Progenitor cell of endocrine pancreas (in vitro differentiated cells): ENCODE results near the gene MANSC1. TPM values are rescaled to one million over a fixed set of nuclear protein-coding genes. Genes with fewer than 3 reads are reported as not detected.

Source experiments
- DNase-seq: peaks from one replicate; pipeline ENCODE4 v3.0.0; 2021; ENCODE audit warnings: low spot score; ENCODE audit not compliant: unreplicated experiment
- H3K27ac Mint-ChIP-seq: 2 replicates; pipeline ENCODE4 v1.8.0; 2021; ENCODE audit warnings: mild to moderate bottlenecking, moderate library complexity, mixed read lengths
- H3K27me3 Mint-ChIP-seq: 2 replicates; pipeline ENCODE4 v1.8.0; 2021; ENCODE audit warnings: mixed read lengths
- H3K36me3 Mint-ChIP-seq: 2 replicates; pipeline ENCODE4 v1.8.0; 2022; ENCODE audit warnings: mixed read lengths; ENCODE audit not compliant: insufficient read depth
- H3K4me1 Mint-ChIP-seq: 2 replicates; pipeline ENCODE4 v1.8.0; 2021; ENCODE audit warnings: low read depth, mixed read lengths
- H3K4me3 Mint-ChIP-seq: 2 replicates; pipeline ENCODE4 v1.8.0; 2021; ENCODE audit warnings: low read depth, mild to moderate bottlenecking, moderate library complexity, mixed read lengths
- H3K9me3 Mint-ChIP-seq: 2 replicates; pipeline ENCODE4 v1.8.0; 2021; ENCODE audit warnings: low read depth, mixed read lengths
- total RNA-seq: library from RNA; stranded (reverse); gene quantifications from 2 replicates; pipeline ENCODE4 v1.2.1, GENCODE V29; 2021
- TF ChIP-seq, protein P1 (sequence below): fragments of 200-600 bp; sonication (generic); IDR thresholded peaks from one replicate; pipeline ENCODE4 v1.5.0; 2021; ENCODE audit warnings: antibody characterized with exemption, mild to moderate bottlenecking; ENCODE audit not compliant: unreplicated experiment

MANSC1 gene
- total RNA-seq, 1 donor from 2014 or later, result 30.7 TPM

DNA sequence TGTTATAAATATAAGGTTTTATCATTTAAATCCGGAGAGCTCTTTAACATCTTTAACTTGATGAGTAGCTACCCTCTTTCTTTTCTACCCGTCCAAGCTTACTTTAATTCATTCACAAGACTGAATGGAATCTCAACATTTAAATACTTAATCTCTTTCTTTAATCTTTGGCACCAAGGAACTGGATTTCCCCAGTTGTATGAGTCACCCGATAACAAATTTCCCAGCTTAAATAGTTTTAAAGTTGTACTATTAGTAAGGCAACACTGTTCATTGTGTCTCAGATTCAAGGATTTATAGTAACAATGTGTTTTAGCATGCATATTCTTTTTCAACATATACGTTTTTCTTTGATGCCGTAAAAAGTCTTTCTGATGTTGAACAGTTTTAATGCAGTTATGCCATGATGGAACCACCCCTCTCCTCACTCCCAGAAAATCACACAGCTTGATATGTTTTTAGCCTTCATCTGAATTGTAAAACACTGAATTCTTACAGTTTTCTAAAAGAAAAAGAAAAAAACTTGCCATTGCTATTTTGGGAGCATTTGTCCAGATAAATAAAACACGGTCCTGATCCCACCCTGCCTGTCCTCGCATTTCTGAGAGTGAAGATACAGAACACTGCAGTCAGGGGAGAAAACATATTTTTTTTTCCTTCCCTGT, 67.1 kb downstream of the MANSC1 start:
- Mint-ChIP-seq H3K4me3 (no peak overlapping the region), H3K27ac (no peak overlapping the region), H3K9me3 (peaks cover 1% of the 10 kb centered on the region), H3K36me3 (peaks cover under 1% of the 10 kb centered on the region), H3K4me1 (no peaks in the 10 kb centered on the region), H3K27me3 (peaks cover 7% of the 10 kb centered on the region)
- DNase-seq, result no peak
- TF ChIP-seq, protein P1, sequence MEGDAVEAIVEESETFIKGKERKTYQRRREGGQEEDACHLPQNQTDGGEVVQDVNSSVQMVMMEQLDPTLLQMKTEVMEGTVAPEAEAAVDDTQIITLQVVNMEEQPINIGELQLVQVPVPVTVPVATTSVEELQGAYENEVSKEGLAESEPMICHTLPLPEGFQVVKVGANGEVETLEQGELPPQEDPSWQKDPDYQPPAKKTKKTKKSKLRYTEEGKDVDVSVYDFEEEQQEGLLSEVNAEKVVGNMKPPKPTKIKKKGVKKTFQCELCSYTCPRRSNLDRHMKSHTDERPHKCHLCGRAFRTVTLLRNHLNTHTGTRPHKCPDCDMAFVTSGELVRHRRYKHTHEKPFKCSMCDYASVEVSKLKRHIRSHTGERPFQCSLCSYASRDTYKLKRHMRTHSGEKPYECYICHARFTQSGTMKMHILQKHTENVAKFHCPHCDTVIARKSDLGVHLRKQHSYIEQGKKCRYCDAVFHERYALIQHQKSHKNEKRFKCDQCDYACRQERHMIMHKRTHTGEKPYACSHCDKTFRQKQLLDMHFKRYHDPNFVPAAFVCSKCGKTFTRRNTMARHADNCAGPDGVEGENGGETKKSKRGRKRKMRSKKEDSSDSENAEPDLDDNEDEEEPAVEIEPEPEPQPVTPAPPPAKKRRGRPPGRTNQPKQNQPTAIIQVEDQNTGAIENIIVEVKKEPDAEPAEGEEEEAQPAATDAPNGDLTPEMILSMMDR, result no peak

GRCh38 chr12:12282202-12282601, 67.8 kb downstream of the MANSC1 start:
- TF ChIP-seq, protein P1, result no peak
- H3K27me3 Mint-ChIP-seq, result peaks cover 7% of the 10 kb centered on the region
- peaks cover 8% of the 10 kb centered on the region for H3K9me3 Mint-ChIP-seq
- no peak for DNase-seq
- H3K27ac Mint-ChIP-seq, result no peak overlapping the region
- peaks cover 1% of the 10 kb centered on the region for H3K36me3 Mint-ChIP-seq
- no peak overlapping the region for H3K4me3 Mint-ChIP-seq
- H3K4me1 Mint-ChIP-seq, result no peaks in the 10 kb centered on the region

DNA sequence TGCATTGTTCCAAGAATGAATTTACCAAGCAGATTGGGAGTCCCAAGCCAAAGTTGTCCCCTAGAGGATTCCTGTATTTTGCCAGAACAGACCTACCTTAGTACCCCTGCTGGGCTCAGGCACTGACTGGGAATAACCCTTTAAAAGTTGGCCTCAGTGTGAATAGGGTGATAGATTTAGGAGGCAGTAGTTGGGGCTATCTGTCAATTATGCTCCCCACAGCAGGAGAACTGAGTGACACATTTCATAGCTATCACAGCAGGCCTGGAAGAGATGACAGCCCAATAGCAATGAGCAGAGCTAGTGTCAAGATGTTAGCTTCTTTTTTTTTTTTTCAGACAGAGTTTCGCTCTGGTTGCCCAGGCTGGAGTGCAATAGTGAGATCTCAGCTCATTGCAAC, 68.9 kb downstream of the MANSC1 start:
- peaks cover 15% of the 10 kb centered on the region for H3K9me3 Mint-ChIP-seq
- H3K27me3 Mint-ChIP-seq, result peaks cover 7% of the 10 kb centered on the region
- no peaks in the 10 kb centered on the region for H3K4me1 Mint-ChIP-seq
- TF ChIP-seq, protein P1, result no peak
- no peak overlapping the region for H3K4me3 Mint-ChIP-seq
- DNase-seq, result no peak
- no peak overlapping the region for H3K27ac Mint-ChIP-seq
- peaks cover 1% of the 10 kb centered on the region for H3K36me3 Mint-ChIP-seq

DNA sequence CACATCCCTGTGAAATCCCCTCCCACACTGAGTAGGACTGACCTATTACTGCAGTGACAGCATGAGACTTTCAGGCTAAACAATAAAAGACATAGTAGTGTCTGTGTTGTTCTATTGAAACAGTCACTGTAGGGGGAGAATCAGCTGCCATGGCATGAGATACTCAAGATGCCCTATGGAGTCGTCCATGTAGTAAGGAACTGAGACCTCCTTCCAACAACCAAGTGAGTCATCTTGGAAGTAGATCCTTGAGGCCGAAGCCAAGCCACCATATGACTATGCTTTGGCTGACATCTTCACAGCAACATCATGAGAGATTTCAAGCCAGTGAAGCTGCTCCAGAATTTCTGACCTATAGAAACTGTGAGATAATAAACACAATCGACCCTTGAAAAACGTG, 71.1 kb downstream of the MANSC1 start:
- Mint-ChIP-seq H3K27me3 (peaks cover 7% of the 10 kb centered on the region), H3K36me3 (peaks cover 1% of the 10 kb centered on the region), H3K4me1 (no peaks in the 10 kb centered on the region), H3K9me3 (peaks cover 19% of the 10 kb centered on the region), H3K27ac (no peak overlapping the region), H3K4me3 (no peak overlapping the region)
- TF ChIP-seq, protein P1, result no peak
- no peak for DNase-seq

Other genes with a start within 250 kb of the MANSC1 start
- 158 and 163 TPM in 2 replicates for gene LRP6, start 83.2 kb downstream of the MANSC1 start, total RNA-seq
- gene BORCS5, start 6.8 kb upstream of the MANSC1 start, total RNA-seq, result 22.0 and 25.2 TPM in 2 replicates
- 67.5 and 74.6 TPM in 2 replicates for gene DUSP16, start 212.6 kb upstream of the MANSC1 start, total RNA-seq